Prostate gland (tissue), 2 donors: ENCODE results near the gene TCHHL1. TPM values are rescaled to one million over a fixed set of nuclear protein-coding genes. Genes with fewer than 3 reads are reported as not detected.

Experiments
- DNase-seq: peaks from one replicate; pipeline ENCODE4 v3.0.0-alpha.2; 2019; ENCODE audit warnings: low spot score
- H3K27ac ChIP-seq, 2 donors: fragments of 200-600 bp; sonication (generic); 2 replicates each; pipeline ENCODE4 v1.5.1; 2017 to 2019
- H3K27me3 ChIP-seq: fragments of 200-600 bp; sonication (generic); replicated peaks from 2 replicates; pipeline ENCODE4 v1.5.1; 2019; ENCODE audit not compliant: insufficient read depth
- H3K36me3 ChIP-seq, 2 donors: fragments of 200-600 bp; sonication (generic); 1 replicate in 1 of 2; 2 replicates in 1 of 2; pipeline versions ENCODE4 v1.5.1 to v1.8.1; 2017 to 2019
- H3K4me1 ChIP-seq: fragments of 200-600 bp; sonication (generic); replicated peaks from 2 replicates; pipeline ENCODE4 v1.5.1; 2019
- H3K4me3 ChIP-seq, 2 donors: fragments of 200-600 bp; sonication (generic); 2 replicates each; pipeline ENCODE4 v1.5.1; 2017 to 2019
- H3K9me3 ChIP-seq: fragments of 200-600 bp; sonication (generic); 2 replicates; pipeline ENCODE4 v1.5.1; 2017
- POLR2A ChIP-seq: fragments of 450-650 bp; IDR thresholded peaks from one replicate; pipeline ENCODE4 v1.6.1; 2016; ENCODE audit warnings: antibody characterized with exemption, mild to moderate bottlenecking
- POLR2AphosphoS5 ChIP-seq: sonication (generic); formaldehyde crosslinking; IDR thresholded peaks from one replicate; pipeline ENCODE4 v1.6.1; 2017; ENCODE audit warnings: antibody characterized with exemption
- WGBS: methylation state at CpG from one replicate; pipeline ENCODE4 v1.1.5; 2018; 5-methylcytosine and 5-hydroxymethylcytosine counted together
- intact Hi-C: fragments of 100-400 bp; cut with DNase I; formaldehyde crosslinking; loops from one replicate; pipeline ENCODE4 v1.14.2; 2022
- total RNA-seq, 2 donors: library from RNA; depleted of rRNA; stranded (reverse); fragments of >200 nt; gene quantifications; one replicate each; pipeline ENCODE4 v1.1.0, GENCODE V29; 2016
- TF ChIP-seq, protein P1 (sequence below), 4 experiments: fragments of 200-600 bp in 2 of 4; fragments of 450-650 bp in 2 of 4; sonication (generic) in 2 of 4; IDR thresholded peaks; 1 replicate in 3 of 4; 2 replicates in 1 of 4; pipeline ENCODE4 v1.5.1; 2016 to 2019; ENCODE audit warnings: antibody characterized with exemption in 4 of 4, mild to moderate bottlenecking in 2 of 4, moderate library complexity in 2 of 4

TCHHL1 gene
- total RNA-seq, 2 donors from 2014 or later = not detected

DNA sequence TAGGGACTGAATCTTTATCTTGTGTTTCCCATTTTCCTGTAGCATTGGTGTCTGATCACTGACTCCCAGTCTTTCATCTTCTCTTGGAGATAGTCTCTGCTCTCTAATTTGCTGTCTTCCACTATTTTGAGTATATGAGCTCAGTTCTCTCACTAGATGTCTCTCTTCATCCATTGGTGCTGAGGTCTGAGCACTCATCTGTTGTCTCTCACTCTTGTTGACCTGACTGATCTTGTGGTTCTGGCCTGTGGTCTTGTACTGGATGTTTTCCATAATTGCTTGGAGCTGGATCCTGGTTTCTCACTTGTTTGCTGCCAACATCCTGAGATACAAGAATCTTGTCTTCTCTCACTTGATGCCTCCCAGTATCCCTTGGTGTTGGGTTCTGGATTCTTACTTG lies 26.9 kb downstream of the TCHHL1 start:
- Histone ChIP-seq H3K9me3 (no peaks in the 10 kb centered on the region), H3K27ac (no peak overlapping the region), H3K27me3 (no peaks in the 10 kb centered on the region), H3K36me3 (no peaks in the 10 kb centered on the region), H3K4me3 (no peak overlapping the region), H3K4me1 (no peaks in the 10 kb centered on the region)
- no peak for DNase-seq
- intact Hi-C loops = no loop called here
- TF ChIP-seq POLR2A (no peak), POLR2AphosphoS5 (no peak)
- TF ChIP-seq, protein P1, sequence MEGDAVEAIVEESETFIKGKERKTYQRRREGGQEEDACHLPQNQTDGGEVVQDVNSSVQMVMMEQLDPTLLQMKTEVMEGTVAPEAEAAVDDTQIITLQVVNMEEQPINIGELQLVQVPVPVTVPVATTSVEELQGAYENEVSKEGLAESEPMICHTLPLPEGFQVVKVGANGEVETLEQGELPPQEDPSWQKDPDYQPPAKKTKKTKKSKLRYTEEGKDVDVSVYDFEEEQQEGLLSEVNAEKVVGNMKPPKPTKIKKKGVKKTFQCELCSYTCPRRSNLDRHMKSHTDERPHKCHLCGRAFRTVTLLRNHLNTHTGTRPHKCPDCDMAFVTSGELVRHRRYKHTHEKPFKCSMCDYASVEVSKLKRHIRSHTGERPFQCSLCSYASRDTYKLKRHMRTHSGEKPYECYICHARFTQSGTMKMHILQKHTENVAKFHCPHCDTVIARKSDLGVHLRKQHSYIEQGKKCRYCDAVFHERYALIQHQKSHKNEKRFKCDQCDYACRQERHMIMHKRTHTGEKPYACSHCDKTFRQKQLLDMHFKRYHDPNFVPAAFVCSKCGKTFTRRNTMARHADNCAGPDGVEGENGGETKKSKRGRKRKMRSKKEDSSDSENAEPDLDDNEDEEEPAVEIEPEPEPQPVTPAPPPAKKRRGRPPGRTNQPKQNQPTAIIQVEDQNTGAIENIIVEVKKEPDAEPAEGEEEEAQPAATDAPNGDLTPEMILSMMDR (IDR thresholded peaks at IDR 0.05) = no peak

DNA sequence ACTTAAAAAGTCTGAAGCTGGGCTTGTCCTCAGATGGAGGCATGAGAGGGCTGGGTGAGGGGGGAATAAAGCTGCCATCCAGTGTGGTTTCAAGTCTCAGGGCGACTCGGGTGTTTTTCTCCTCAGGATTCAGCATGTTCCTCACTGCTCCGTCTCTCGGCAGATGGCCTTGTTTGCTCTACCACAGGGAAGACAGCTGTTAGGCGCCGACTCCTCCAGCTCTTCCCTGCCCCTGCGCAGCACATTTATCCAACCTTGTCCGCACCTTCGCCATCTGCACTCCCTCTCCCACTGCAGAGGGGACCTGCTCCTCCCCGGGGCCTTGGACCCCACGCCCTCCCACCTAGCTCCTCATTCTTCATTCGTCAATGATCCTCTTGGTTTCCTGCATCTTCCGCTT lies 35.5 kb downstream of the TCHHL1 start:
- Histone ChIP-seq H3K36me3 (no peaks in the 10 kb centered on the region), H3K4me3 (no peak overlapping the region), H3K9me3 (no peaks in the 10 kb centered on the region), H3K27me3 (no peaks in the 10 kb centered on the region), H3K4me1 (peaks cover 3% of the 10 kb centered on the region), H3K27ac (no peak overlapping the region)
- TF ChIP-seq POLR2A = no peak
- no peak for TF ChIP-seq POLR2AphosphoS5
- TF ChIP-seq, protein P1 (IDR thresholded peaks at IDR 0.05) = no peak
- intact Hi-C loops = loop anchor here (5.0 kb wide), 2 partner anchors 134 to 404 kb away; no protein-coding TSS in a partner anchor
- 77% methylated on average over 13 of the region's 13 CpGs for WGBS
- no peak for DNase-seq

DNA sequence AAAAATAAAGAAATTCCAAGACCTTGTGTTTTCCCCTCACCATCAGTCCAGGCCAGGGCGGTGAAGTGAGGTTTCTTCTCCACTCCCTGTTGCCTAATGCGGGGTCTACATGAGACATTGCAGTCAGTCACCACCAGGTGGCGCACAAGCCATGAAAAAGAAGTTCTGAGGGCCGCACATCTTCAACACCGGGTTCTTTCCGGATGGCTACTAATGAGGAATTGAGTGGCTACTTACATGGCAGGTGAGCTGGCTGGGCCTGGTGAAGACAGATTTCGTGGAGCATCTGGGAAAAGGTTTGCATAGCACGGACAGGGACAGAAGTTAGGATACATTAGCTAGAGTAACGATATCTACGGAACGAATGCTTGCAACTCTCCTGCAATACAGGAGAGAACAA lies 36.3 kb downstream of the TCHHL1 start:
- H3K27me3 ChIP-seq = no peaks in the 10 kb centered on the region
- peaks cover 6% of the 10 kb centered on the region for H3K4me1 ChIP-seq
- H3K9me3 ChIP-seq = no peaks in the 10 kb centered on the region
- H3K36me3 ChIP-seq = no peaks in the 10 kb centered on the region
- intact Hi-C loops = loop anchor here (5.0 kb wide), 2 partner anchors 135 to 405 kb away; no protein-coding TSS in a partner anchor
- no peak overlapping the region for H3K27ac ChIP-seq
- no peak overlapping the region for H3K4me3 ChIP-seq
- TF ChIP-seq, protein P1 (IDR thresholded peaks at IDR 0.05) = peak; percentile 84 to 96 (median 90)
- no peak for TF ChIP-seq POLR2A
- TF ChIP-seq POLR2AphosphoS5 = peak; percentile 28
- WGBS = 27% methylated on average over 11 of the region's 11 CpGs
- DNase-seq = peak; percentile 84

DNA sequence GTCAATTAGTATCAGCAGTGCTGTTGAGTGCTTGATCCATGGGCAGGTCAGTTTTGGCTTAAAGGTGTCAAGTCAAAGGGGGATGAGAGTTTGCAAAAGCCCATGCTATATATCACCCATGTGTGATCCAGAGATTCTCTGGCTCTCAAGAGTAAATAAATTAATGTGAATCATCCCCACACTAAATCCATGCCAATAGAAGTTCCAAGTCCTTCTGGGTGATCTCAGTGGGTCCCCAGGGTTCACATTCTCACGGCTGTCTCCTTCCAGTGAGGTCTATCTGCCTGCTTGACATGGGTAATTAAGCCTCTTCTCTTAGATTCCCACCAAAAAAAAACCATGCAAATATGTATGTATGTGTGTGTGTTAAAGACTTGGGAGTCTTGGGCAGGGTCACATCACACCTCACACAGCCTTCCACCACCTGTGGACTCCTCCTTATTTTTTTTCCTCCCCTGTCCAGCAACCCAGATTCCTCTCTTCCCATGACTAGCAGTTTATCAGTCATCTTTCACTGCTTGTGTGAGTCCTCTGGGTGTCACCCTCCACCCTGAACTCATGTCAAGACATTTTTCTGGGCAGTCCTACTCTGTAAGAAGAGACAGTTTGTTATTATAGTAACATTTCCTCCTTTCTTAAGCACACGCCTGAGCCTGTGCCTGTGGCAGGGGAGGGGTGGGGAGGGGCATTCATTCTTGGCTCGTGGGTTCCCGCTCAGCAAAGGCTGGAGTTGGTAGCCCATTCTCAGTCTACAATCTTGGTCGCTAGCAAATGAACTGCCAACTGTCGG lies 37.8 kb downstream of the TCHHL1 start:
- intact Hi-C loops = loop anchor here (5.0 kb wide), 2 partner anchors 136 to 406 kb away; no protein-coding TSS in a partner anchor
- WGBS = 38% methylated on average over 6 of the region's 6 CpGs
- peaks cover 12% of the 10 kb centered on the region for H3K4me1 ChIP-seq

More for the DNA sequence above, 37.8 kb downstream of the TCHHL1 start:
- peak overlapping the region in 1 of 2 donors; percentile 5 for H3K27ac ChIP-seq
- TF ChIP-seq POLR2A (no peak), POLR2AphosphoS5 (no peak)
- TF ChIP-seq, protein P1 (IDR thresholded peaks at IDR 0.05) = no peak
- H3K36me3 ChIP-seq = no peaks in the 10 kb centered on the region
- no peaks in the 10 kb centered on the region for H3K9me3 ChIP-seq
- H3K4me3 ChIP-seq = no peak overlapping the region
- DNase-seq = peak; percentile 21
- H3K27me3 ChIP-seq = no peaks in the 10 kb centered on the region
